ENCODE data around the gene GORASP2.

GORASP2 gene

GRCh38 chr2:171016125-171016524 lies 87.1 kb downstream of the GORASP2 start:
- H3K4me1 ChIP-seq (ENCODE audit: insufficient read depth, low read length, severe bottlenecking): no peaks in the 10 kb centered on the region
- no peaks in the 10 kb centered on the region for H4K20me1 ChIP-seq (ENCODE audit: insufficient read depth, low read length)
- no peak overlapping the region for H3K4me2 ChIP-seq (ENCODE audit: low read length)
- peaks cover 50% of the 10 kb centered on the region for H3K36me3 ChIP-seq (ENCODE audit: insufficient read depth, low read length)
- H3K4me3 ChIP-seq (ENCODE audit: low read depth, low read length, poor library complexity, severe bottlenecking): no peak overlapping the region
- no peak overlapping the region for H3K9ac ChIP-seq (ENCODE audit: low read length)
- H3K9me3 ChIP-seq (ENCODE audit: low read length): no peaks in the 10 kb centered on the region
- no peaks in the 10 kb centered on the region for H3F3A ChIP-seq (ENCODE audit: insufficient read depth, low read length)
- no peak for TF ChIP-seq EZH2 (IDR thresholded peaks at IDR 0.05; ENCODE audit: borderline replicate concordance, low read length)
- TF ChIP-seq, protein P1, sequence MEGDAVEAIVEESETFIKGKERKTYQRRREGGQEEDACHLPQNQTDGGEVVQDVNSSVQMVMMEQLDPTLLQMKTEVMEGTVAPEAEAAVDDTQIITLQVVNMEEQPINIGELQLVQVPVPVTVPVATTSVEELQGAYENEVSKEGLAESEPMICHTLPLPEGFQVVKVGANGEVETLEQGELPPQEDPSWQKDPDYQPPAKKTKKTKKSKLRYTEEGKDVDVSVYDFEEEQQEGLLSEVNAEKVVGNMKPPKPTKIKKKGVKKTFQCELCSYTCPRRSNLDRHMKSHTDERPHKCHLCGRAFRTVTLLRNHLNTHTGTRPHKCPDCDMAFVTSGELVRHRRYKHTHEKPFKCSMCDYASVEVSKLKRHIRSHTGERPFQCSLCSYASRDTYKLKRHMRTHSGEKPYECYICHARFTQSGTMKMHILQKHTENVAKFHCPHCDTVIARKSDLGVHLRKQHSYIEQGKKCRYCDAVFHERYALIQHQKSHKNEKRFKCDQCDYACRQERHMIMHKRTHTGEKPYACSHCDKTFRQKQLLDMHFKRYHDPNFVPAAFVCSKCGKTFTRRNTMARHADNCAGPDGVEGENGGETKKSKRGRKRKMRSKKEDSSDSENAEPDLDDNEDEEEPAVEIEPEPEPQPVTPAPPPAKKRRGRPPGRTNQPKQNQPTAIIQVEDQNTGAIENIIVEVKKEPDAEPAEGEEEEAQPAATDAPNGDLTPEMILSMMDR (IDR thresholded peaks at IDR 0.05; ENCODE audit: low read length): no peak
- H2AFZ ChIP-seq (ENCODE audit: low read length): no peak overlapping the region
- no peaks in the 10 kb centered on the region for H3K27me3 ChIP-seq (ENCODE audit: insufficient read depth, low read length)
- no peaks in the 10 kb centered on the region for H3K79me2 ChIP-seq (ENCODE audit: insufficient read depth, low read length)
- no peaks in the 10 kb centered on the region for H3K9me2 ChIP-seq (ENCODE audit: low read depth, low read length)
- no peak overlapping the region for H3K27ac ChIP-seq (ENCODE audit: low read depth, low read length, poor library complexity, severe bottlenecking)

Measured in OCI-LY1 (cell line).